Immature natural killer cell (primary cell): ENCODE measurements around the gene MTFR2. TPM values are rescaled to one million over a fixed set of nuclear protein-coding genes. Genes with fewer than 3 reads are reported as not detected.
A peak's percentile ranks its signal among the peaks of the same experiment; 100 is the strongest.

Experiments
- DNase-seq, 3 donors: peaks; one replicate each; pipeline ENCODE4 v3.0.0; 2022; ENCODE audit warnings: mixed read lengths in 1 of 3
- H3K27ac Mint-ChIP-seq, 6 donors: one replicate each; pipeline ENCODE4 v1.8.0; 2020; ENCODE audit warnings: mixed read lengths in 6 of 6, mild to moderate bottlenecking in 5 of 6, inconsistent platforms in 4 of 6, moderate library complexity in 3 of 6
- H3K27me3 Mint-ChIP-seq, 3 donors: one replicate each; pipeline ENCODE4 v1.8.0; 2020 to 2021; ENCODE audit warnings: low read depth in 3 of 3, mild to moderate bottlenecking in 3 of 3, mixed read lengths in 3 of 3, moderate library complexity in 3 of 3, inconsistent platforms in 1 of 3
- H3K36me3 Mint-ChIP-seq, 3 donors: one replicate each; pipeline ENCODE4 v1.8.0; 2020; ENCODE audit warnings: mixed read lengths in 3 of 3, inconsistent platforms in 2 of 3, mild to moderate bottlenecking in 2 of 3
- H3K4me1 Mint-ChIP-seq, 2 donors: one replicate each; pipeline ENCODE4 v1.8.0; 2020; ENCODE audit warnings: inconsistent platforms in 2 of 2, mild to moderate bottlenecking in 2 of 2, mixed read lengths in 2 of 2, moderate library complexity in 1 of 2
- H3K4me3 Mint-ChIP-seq, 5 donors: one replicate each; pipeline ENCODE4 v1.8.0; 2020; ENCODE audit warnings: mild to moderate bottlenecking in 5 of 5, mixed read lengths in 5 of 5, inconsistent platforms in 3 of 5, moderate library complexity in 3 of 5
- H3K9me3 Mint-ChIP-seq, 6 donors: one replicate each; pipeline ENCODE4 v1.8.0; 2020; ENCODE audit warnings: mild to moderate bottlenecking in 6 of 6, mixed read lengths in 6 of 6, inconsistent platforms in 4 of 6, moderate library complexity in 3 of 6
- polyA plus RNA-seq, 3 donors: library from polyadenylated mRNA; unstranded; fragments of 300-500 nt; fragmentation: Illumina TruSeq; gene quantifications; one replicate each; pipeline ENCODE4 v1.2.3, GENCODE V29; 2021

MTFR2 gene
- polyA plus RNA-seq: under 1 TPM in 2 of 3 donors, not detected in 1; 0.51 to 0.62 TPM

DNA sequence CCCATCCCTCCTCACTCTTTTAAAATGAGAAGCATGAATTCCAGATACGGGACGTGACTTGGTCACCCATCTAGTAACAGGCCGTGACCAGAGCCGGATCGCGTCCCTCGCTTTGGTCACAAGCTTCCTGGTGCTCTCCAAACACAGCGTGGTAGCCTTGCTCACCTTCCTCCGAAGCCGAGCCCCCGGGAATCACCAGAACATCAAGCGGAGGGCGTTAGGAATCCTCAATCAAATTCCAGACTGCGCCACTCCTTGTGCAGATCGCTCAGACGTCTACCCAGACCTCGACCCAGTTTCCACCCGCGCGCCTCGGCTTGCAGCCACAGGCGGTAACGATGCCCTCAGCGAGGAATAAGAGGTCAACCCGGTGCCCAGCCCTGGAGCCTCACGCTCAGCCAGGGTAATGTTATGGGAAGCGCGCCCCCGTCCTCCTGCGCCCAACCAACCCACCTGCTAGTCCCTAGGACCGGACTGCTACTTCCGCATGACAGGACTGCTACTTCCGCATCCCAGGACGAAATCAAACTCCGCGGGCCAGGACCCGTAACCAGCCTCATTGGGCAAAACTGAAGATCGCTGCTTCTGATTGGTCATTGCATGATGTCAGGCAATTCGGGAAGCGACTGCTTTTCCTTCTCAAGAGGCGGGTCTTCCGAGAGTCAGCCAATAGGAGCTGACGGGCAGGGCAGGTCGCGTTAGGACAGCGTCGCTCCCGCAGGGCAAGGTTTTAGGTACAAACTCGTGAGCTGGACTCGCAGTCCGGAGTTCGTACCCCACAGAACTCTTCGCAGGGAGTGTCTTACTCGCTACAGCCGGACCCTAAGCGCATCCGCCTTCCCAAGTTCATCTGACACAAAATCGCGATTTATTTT, at the start of gene MTFR2:
Gene MTFR2, minus strand, starts transcription at position 501 of the 875 bp plus-strand sequence. CDS start 1,212 bp downstream, outside the sequence.
- DNase-seq: peak; percentile 96 to 97 (median 96)
- Mint-ChIP-seq H3K4me3 (peak within 1 kb of the TSS; percentile 93 to 99 (median 96)), H3K27ac (peak within 1 kb of the TSS; percentile 40 to 88 (median 78)), H3K36me3 (peaks cover 0 to 4% (median 0%) of the 10 kb centered on the region in 3 donors), H3K4me1 (peaks cover 26 to 37% of the 10 kb centered on the region in 2 donors), H3K9me3 (no peaks in the 10 kb centered on the region), H3K27me3 (peaks cover 5 to 14% (median 10%) of the 10 kb centered on the region in 3 donors)

GRCh38 chr6:136294621-136295020, 44.5 kb upstream of the MTFR2 start:
- Mint-ChIP-seq H3K36me3 (no peaks in the 10 kb centered on the region), H3K4me1 (peaks cover 17 to 25% of the 10 kb centered on the region in 2 donors), H3K27ac (no peak overlapping the region), H3K4me3 (no peak overlapping the region), H3K27me3 (peaks cover 10 to 15% (median 14%) of the 10 kb centered on the region in 3 donors), H3K9me3 (no peaks in the 10 kb centered on the region)
- no peak for DNase-seq

DNA sequence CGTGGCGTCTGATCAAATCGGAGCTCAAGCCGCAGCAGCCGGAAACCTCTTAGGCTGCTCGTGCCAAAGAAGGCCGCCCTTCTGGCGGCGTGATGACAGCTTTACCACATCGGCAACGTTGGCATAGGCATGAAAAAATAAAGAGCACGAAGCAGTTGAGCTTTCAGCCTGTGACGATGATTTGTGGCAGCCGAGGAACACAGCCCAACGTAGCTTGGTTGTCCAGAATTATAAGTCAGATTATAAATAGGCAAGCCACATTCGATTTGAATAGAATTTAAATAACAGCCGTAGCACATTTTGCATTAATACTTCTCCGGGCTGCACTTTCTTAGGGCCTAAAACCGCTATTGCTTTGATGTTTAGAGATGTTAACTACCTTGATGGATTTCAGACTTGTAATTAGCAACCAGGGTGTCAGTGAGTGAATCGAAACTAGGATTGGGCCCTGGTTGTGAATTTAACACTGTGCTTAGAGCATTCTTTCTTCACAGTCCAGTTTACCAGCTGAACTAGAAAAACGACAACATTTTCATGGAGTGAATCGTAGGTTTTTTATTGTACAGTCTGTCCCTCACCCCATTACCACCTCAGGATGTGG, 40.4 kb upstream of the MTFR2 start:
- Mint-ChIP-seq H3K9me3 (no peaks in the 10 kb centered on the region), H3K27me3 (peaks cover 24 to 26% (median 25%) of the 10 kb centered on the region in 3 donors), H3K36me3 (no peaks in the 10 kb centered on the region), H3K4me3 (peak overlapping the region; percentile 97 to 100 (median 97)), H3K27ac (peak overlapping the region; percentile 100), H3K4me1 (peaks cover 50 to 58% of the 10 kb centered on the region in 2 donors)
- DNase-seq: peak; percentile 89 to 93 (median 93)

GRCh38 chr6:136289579-136290409, 39.7 kb upstream of the MTFR2 start, which contains the start of gene BCLAF1:
Gene BCLAF1, minus strand, starts transcription at chr6:136289846. Its CDS starts 9,980 bp downstream, at chr6:136279866.
- peaks cover 58 to 65% of the 10 kb centered on the region in 2 donors for H3K4me1 Mint-ChIP-seq
- peak; percentile 100 for DNase-seq
- no peaks in the 10 kb centered on the region for H3K9me3 Mint-ChIP-seq
- peak within 1 kb of the TSS; percentile 97 to 100 (median 97) for H3K4me3 Mint-ChIP-seq
- peak within 1 kb of the TSS; percentile 100 for H3K27ac Mint-ChIP-seq
- H3K36me3 Mint-ChIP-seq: no peaks in the 10 kb centered on the region
- peaks cover 24 to 26% (median 25%) of the 10 kb centered on the region in 3 donors for H3K27me3 Mint-ChIP-seq

DNA sequence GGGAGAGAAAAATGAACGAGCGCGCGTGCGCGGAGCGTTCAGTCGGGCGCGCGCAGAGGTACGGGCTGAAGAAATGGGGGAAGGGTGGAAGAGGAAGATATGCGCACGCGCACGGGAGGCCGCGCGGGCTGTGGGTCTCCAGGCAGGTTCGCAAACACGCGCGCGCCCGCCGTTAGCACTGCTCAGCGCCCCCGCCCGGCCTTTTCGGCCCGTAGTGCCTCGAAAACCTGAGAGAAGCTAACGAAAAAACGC, 39.1 kb upstream of the MTFR2 start:
- no peaks in the 10 kb centered on the region for H3K36me3 Mint-ChIP-seq
- peaks cover 63 to 70% of the 10 kb centered on the region in 2 donors for H3K4me1 Mint-ChIP-seq
- no peaks in the 10 kb centered on the region for H3K9me3 Mint-ChIP-seq
- peak overlapping the region; percentile 100 for H3K27ac Mint-ChIP-seq
- peak; percentile 94 to 96 (median 96) for DNase-seq
- peaks cover 24 to 26% (median 25%) of the 10 kb centered on the region in 3 donors for H3K27me3 Mint-ChIP-seq
- peak overlapping the region; percentile 97 to 100 (median 97) for H3K4me3 Mint-ChIP-seq

GRCh38 chr6:136288566-136289326, 38.6 kb upstream of the MTFR2 start:
- peak overlapping the region; percentile 100 for H3K27ac Mint-ChIP-seq
- peaks cover 24 to 26% (median 25%) of the 10 kb centered on the region in 3 donors for H3K27me3 Mint-ChIP-seq
- H3K4me3 Mint-ChIP-seq: peak overlapping the region; percentile 97 to 100 (median 97)
- no peaks in the 10 kb centered on the region for H3K36me3 Mint-ChIP-seq
- DNase-seq: peak; percentile 95 to 97 (median 97)
- no peaks in the 10 kb centered on the region for H3K9me3 Mint-ChIP-seq
- H3K4me1 Mint-ChIP-seq: peaks cover 67 to 75% of the 10 kb centered on the region in 2 donors

DNA sequence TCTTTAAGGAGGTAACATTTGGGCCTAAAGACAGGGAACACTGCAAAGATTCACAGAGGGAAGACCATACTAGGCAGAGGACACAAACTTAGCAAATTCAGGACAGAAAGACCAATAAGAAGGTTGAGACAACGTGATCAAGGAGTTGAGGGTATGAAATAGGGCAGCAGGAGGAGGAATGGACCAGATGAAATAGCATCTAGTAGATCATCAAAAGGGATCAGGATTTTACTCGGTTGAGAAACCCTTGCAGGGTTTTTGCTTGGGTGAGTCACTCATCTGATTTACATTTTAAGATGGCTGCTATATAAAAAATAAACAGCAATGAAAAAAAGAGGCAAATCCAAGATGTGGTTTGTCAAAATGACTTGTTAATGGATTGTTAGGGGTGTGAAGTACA, 34.8 kb upstream of the MTFR2 start:
- Mint-ChIP-seq H3K27ac (peak overlapping the region; percentile 41 to 100 (median 76)), H3K36me3 (peaks cover 0 to 5% (median 4%) of the 10 kb centered on the region in 3 donors), H3K4me3 (peak overlapping the region; percentile 20 to 79 (median 69)), H3K27me3 (peaks cover 15 to 21% (median 17%) of the 10 kb centered on the region in 3 donors), H3K9me3 (no peaks in the 10 kb centered on the region), H3K4me1 (peaks cover 88% of the 10 kb centered on the region in 2 donors)
- no peak for DNase-seq

DNA sequence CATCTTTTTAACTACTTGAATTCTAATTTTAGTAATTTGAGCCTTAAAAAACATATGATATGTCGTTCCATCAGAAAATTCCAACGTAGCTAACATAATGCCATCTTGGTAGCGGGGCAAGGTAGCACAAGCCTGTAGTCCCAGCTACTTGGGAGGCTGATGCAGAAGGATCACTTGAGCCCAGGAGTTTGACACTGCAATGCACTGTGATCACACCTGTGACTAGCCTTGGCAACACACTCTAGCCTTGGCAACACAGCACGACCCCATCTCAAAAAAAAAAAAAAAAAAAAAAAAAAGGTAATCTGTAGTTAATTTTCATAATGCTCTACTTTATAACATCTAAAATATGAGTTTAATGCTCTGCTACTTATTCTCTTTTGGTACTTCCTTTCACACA, 32.8 kb upstream of the MTFR2 start:
- Mint-ChIP-seq H3K9me3 (no peaks in the 10 kb centered on the region), H3K27ac (peak overlapping the region; percentile 46 to 100 (median 64)), H3K4me1 (peaks cover 87 to 96% of the 10 kb centered on the region in 2 donors), H3K4me3 (peak overlapping the region; percentile 42 to 81 (median 71)), H3K36me3 (peaks cover 3 to 16% (median 15%) of the 10 kb centered on the region in 3 donors), H3K27me3 (peaks cover 0 to 8% (median 4%) of the 10 kb centered on the region in 3 donors)
- no peak for DNase-seq

DNA sequence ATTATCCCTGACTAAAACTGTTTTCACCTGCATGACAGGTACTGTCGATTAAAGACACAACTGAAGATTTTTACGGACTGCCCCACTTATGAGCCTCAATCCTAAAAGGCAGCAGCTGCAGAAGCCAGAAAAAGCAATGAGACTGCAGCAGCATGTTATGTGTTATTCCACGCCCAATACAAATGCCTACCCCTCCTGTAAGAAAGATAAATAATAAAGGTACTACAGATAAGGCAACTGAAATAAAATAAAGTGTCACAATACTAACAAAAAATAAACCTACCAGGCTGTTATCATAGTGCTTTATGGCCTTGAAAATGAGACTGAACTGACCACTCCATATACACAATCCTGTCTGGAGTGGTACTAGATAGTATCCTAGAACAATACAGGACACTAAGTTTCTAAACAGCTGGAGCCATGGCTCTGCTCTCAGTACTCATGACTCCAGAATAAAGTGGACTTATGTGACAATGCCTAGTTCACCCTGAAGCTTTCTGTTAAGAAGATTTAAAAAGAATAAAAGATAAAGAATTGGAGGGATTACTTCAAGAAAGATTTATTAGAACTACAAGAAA, 30.0 kb upstream of the MTFR2 start:
- Mint-ChIP-seq H3K9me3 (no peaks in the 10 kb centered on the region), H3K4me1 (peaks cover 71 to 80% of the 10 kb centered on the region in 2 donors), H3K27ac (peak overlapping the region in 3 of 6 donors; percentile 2 to 32 (median 9)), H3K27me3 (peaks cover 2 to 6% (median 2%) of the 10 kb centered on the region in 3 donors), H3K4me3 (peak overlapping the region in 4 of 5 donors; percentile 0 to 49 (median 12)), H3K36me3 (peaks cover 3 to 28% (median 23%) of the 10 kb centered on the region in 3 donors)
- no peak for DNase-seq

- Mint-ChIP-seq H3K36me3 (peaks cover 24 to 69% (median 63%) of the 10 kb centered on the region in 3 donors), H3K9me3 (no peaks in the 10 kb centered on the region), H3K27ac (peak overlapping the region in 2 of 6 donors; percentile 17 to 35), H3K4me1 (peaks cover 31 to 59% of the 10 kb centered on the region in 2 donors), H3K4me3 (no peak overlapping the region), H3K27me3 (peaks cover 2 to 9% (median 7%) of the 10 kb centered on the region in 3 donors)
- no peak for DNase-seq
These were observed 24.0 kb upstream of the MTFR2 start for GRCh38 chr6:136274062-136274461.

DNA sequence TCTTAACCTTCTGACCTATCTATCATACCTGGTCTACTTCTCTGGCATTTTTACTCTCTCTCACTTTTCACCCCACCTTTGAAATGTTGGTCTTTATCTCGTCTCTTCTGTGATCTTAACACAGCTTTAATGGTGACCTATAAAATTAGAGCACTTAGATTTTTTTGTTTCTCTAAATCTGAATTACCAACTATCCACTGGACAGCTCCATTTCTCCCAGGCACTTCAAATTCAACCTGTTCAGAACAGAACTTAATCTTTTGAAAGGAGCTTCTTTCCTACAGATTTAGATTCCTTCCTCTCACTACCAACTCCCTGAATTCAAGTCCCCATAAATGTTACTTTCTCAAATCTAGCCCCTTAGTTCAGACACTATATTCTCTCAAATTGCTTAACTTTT, 15.0 kb upstream of the MTFR2 start:
- H3K27me3 Mint-ChIP-seq: peaks cover 0 to 12% (median 3%) of the 10 kb centered on the region in 3 donors
- no peak for DNase-seq
- H3K36me3 Mint-ChIP-seq: peaks cover 14 to 59% (median 36%) of the 10 kb centered on the region in 3 donors
- H3K27ac Mint-ChIP-seq: peak overlapping the region in 5 of 6 donors; percentile 10 to 58 (median 36)
- H3K4me1 Mint-ChIP-seq: peaks cover 16 to 78% of the 10 kb centered on the region in 2 donors
- no peaks in the 10 kb centered on the region for H3K9me3 Mint-ChIP-seq
- no peak overlapping the region for H3K4me3 Mint-ChIP-seq

- Mint-ChIP-seq H3K4me1 (peaks cover 13 to 68% of the 10 kb centered on the region in 2 donors), H3K9me3 (no peaks in the 10 kb centered on the region), H3K36me3 (peaks cover 10 to 40% (median 31%) of the 10 kb centered on the region in 3 donors), H3K4me3 (no peak overlapping the region), H3K27me3 (peaks cover 0 to 12% (median 3%) of the 10 kb centered on the region in 3 donors), H3K27ac (peak overlapping the region in 4 of 6 donors; percentile 0 to 23 (median 14))
- no peak for DNase-seq
These were observed 12.8 kb upstream of the MTFR2 start for GRCh38 chr6:136262940-136263339.
